Measurements from ENCODE around the gene PLCZ1.

- TF ChIP-seq POLR2A (IDR thresholded peaks at IDR 0.05) = no peak
- no peak for TF ChIP-seq CTCF (IDR thresholded peaks at IDR 0.05)
These were observed 37.5 kb downstream of the PLCZ1 start for GRCh38 chr12:18700271-18700670.
